HepG2 (cell line): ENCODE data around the gene GSTM2. TPM values are rescaled to one million over a fixed set of nuclear protein-coding genes. Genes with fewer than 3 reads are reported as not detected.

Experiments used
- ARNT2 ChIP-seq: sonication (generic); formaldehyde crosslinking; IDR thresholded peaks from 2 replicates; pipeline ENCODE4 v1.8.0; 2022; ENCODE audit warnings: mild to moderate bottlenecking, low read depth, missing genetic modification reagents, moderate library complexity
- CCDC6 ChIP-seq: sonication (generic); formaldehyde crosslinking; IDR thresholded peaks from 2 replicates; pipeline ENCODE4 v1.8.1; 2022; ENCODE audit warnings: mild to moderate bottlenecking, missing genetic modification reagents, moderate library complexity
- ETV5 ChIP-seq: IDR thresholded peaks from 2 replicates; pipeline ENCODE4 v1.6.1; 2018; ENCODE audit warnings: missing biosample characterization, missing genetic modification reagents, inconsistent platforms, borderline replicate concordance
- FOXP1 ChIP-seq, 2 experiments: fragments of 450-650 bp in 1 of 2; IDR thresholded peaks; 2 replicates each; pipeline ENCODE4 v1.6.1; 2017 to 2018; ENCODE audit warnings: antibody characterized with exemption in 1 of 2
- HNRNPK ChIP-seq: fragments of 200-400 bp; formaldehyde crosslinking; IDR thresholded peaks from 2 replicates; pipeline ENCODE4 v1.6.1; 2018; ENCODE audit warnings: low read length, low read depth, moderate library complexity, mild to moderate bottlenecking; ENCODE audit not compliant: poor library complexity, severe bottlenecking
- MAFG ChIP-seq: sonication (generic); formaldehyde crosslinking; IDR thresholded peaks from 2 replicates; pipeline ENCODE4 v1.5.1; 2020; ENCODE audit warnings: mild to moderate bottlenecking, missing genetic modification reagents
- POLR2AphosphoS2 ChIP-seq: IDR thresholded peaks from 2 replicates; pipeline ENCODE4 v1.6.1; 2011; ENCODE audit warnings: low read depth, low read length, improper control_type of control experiment
- SP4 ChIP-seq: sonication (generic); formaldehyde crosslinking; IDR thresholded peaks from 2 replicates; pipeline ENCODE4 v1.8.1; 2023; ENCODE audit warnings: mild to moderate bottlenecking, missing genetic modification reagents
- ZBED4 ChIP-seq: sonication (generic); formaldehyde crosslinking; IDR thresholded peaks from 2 replicates; pipeline ENCODE4 v1.4.0; 2020; ENCODE audit warnings: missing genetic modification reagents, borderline replicate concordance
- ZBTB10 ChIP-seq: sonication (generic); formaldehyde crosslinking; IDR thresholded peaks from 2 replicates; pipeline ENCODE4 v1.4.0; 2020; ENCODE audit warnings: missing genetic modification reagents, borderline replicate concordance
- ZMYM4 ChIP-seq: sonication (generic); formaldehyde crosslinking; IDR thresholded peaks from 2 replicates; pipeline ENCODE4 v1.8.1; 2023; ENCODE audit warnings: mild to moderate bottlenecking, missing genetic modification reagents
- ZNF280B ChIP-seq: sonication (generic); formaldehyde crosslinking; IDR thresholded peaks from 2 replicates; pipeline ENCODE4 v1.5.0; 2020; ENCODE audit warnings: missing genetic modification reagents, mild to moderate bottlenecking, borderline replicate concordance
- ZNF34 ChIP-seq: sonication (generic); formaldehyde crosslinking; IDR thresholded peaks from 2 replicates; pipeline ENCODE4 v1.4.0; 2020; ENCODE audit warnings: mild to moderate bottlenecking, missing genetic modification reagents, borderline replicate concordance
- ZNF629 ChIP-seq: sonication (generic); formaldehyde crosslinking; conservative IDR thresholded peaks from 2 replicates; pipeline ENCODE4 v1.5.0; 2020; ENCODE audit warnings: missing genetic modification reagents
- polyA plus RNA-seq, 8 experiments: library from polyadenylated mRNA; depleted of rRNA in 3 of 8; stranded (reverse) in 7 of 8; unstranded in 1 of 8; fragments of >200 nt; fragmentation: Illumina TruSeq in 4 of 8; extraction: Trizol in 4 of 8; gene quantifications; 2 replicates each; pipeline versions ENCODE4 v1.2.1 to v1.2.3, GENCODE V29; 2011 to 2016; ENCODE audit warnings: low read depth in 4 of 8, missing spikeins in 1 of 8, mixed read lengths in 1 of 8; ENCODE audit not compliant: insufficient read depth in 1 of 8
- total RNA-seq, 5 experiments: library from RNA; depleted of rRNA; stranded (reverse); fragments of >200 nt; fragmentation: Illumina TruSeq; extraction: Trizol; gene quantifications; 2 replicates each; pipeline ENCODE4 v1.2.3, GENCODE V29; 2016; ENCODE audit warnings: low read depth in 1 of 5

Gene GSTM2
- total and polyA plus RNA-seq, 2 of the 13 experiments (the other 11 are each of a cell fraction or from before 2014, with no cell fraction given), result 7.0 to 15.0 TPM

- TF ChIP-seq ZNF34 (CRISPR knock-in tag), result no peak
- no peak for TF ChIP-seq CCDC6
- peak; percentile 21; the same call in 1 of the 2 replicates for TF ChIP-seq ZBTB10
- TF ChIP-seq FOXP1 (IDR thresholded peaks at IDR 0.05), result no peak
- TF ChIP-seq FOXP1 (CRISPR knock-in tag; IDR thresholded peaks at IDR 0.05), result no peak
- TF ChIP-seq ZNF629, result no peak
- no peak for TF ChIP-seq ZBED4 (CRISPR knock-in tag)
- 0 out of 2 replicates have a peak, but pooled peaks have one; percentile 44 for TF ChIP-seq ZMYM4 (CRISPR knock-in tag)
- no peak for TF ChIP-seq ZNF280B (CRISPR knock-in tag)
- peak; percentile 56; the same call in 1 of the 2 replicates for TF ChIP-seq ARNT2
- no peak for TF ChIP-seq POLR2AphosphoS2
- TF ChIP-seq SP4 (CRISPR knock-in tag), result peak; percentile 32; the same call in 1 of the 2 replicates
- TF ChIP-seq ETV5 (CRISPR knock-in tag), result no peak
- no peak for TF ChIP-seq HNRNPK
- TF ChIP-seq MAFG, result no peak
These were observed 24.2 kb upstream of the GSTM2 start (continued) for GRCh38 chr1:109643385-109644230.
